Cardiac fibroblast (primary cell): ENCODE data around the gene IGHMBP2.

Experiments
- DNase-seq, 2 donors: peaks; one replicate each; pipeline versions ENCODE4 v3.0.0 to v3.0.0-alpha.2; 2010; ENCODE audit warnings: low read depth in 2 of 2
- H3K4me3 ChIP-seq, 2 donors: replicated peaks in 1 of 2; 1 replicate in 1 of 2; 2 replicates in 1 of 2; pipeline ENCODE4 v1.5.1; 2011; ENCODE audit warnings: low read depth in 2 of 2, low read length in 2 of 2, mild to moderate bottlenecking in 2 of 2, moderate library complexity in 1 of 2
- TF ChIP-seq, protein P1 (sequence below): IDR thresholded peaks from one replicate; pipeline ENCODE4 v1.5.1; 2011; ENCODE audit warnings: low read depth, mild to moderate bottlenecking, low read length, inconsistent platforms

IGHMBP2 gene

GRCh38 chr11:68942751-68943271, 39.1 kb downstream of the IGHMBP2 start:
- TF ChIP-seq, protein P1, sequence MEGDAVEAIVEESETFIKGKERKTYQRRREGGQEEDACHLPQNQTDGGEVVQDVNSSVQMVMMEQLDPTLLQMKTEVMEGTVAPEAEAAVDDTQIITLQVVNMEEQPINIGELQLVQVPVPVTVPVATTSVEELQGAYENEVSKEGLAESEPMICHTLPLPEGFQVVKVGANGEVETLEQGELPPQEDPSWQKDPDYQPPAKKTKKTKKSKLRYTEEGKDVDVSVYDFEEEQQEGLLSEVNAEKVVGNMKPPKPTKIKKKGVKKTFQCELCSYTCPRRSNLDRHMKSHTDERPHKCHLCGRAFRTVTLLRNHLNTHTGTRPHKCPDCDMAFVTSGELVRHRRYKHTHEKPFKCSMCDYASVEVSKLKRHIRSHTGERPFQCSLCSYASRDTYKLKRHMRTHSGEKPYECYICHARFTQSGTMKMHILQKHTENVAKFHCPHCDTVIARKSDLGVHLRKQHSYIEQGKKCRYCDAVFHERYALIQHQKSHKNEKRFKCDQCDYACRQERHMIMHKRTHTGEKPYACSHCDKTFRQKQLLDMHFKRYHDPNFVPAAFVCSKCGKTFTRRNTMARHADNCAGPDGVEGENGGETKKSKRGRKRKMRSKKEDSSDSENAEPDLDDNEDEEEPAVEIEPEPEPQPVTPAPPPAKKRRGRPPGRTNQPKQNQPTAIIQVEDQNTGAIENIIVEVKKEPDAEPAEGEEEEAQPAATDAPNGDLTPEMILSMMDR: no peak
- no peak overlapping the region for H3K4me3 ChIP-seq
- DNase-seq: peak in 1 of 2 donors; percentile 12

- TF ChIP-seq, protein P1: no peak
- peak; percentile 84 to 93 for DNase-seq
- no peak overlapping the region for H3K4me3 ChIP-seq
Measured at GRCh38 chr11:68946416-68947090, 42.9 kb downstream of the IGHMBP2 start.

DNA sequence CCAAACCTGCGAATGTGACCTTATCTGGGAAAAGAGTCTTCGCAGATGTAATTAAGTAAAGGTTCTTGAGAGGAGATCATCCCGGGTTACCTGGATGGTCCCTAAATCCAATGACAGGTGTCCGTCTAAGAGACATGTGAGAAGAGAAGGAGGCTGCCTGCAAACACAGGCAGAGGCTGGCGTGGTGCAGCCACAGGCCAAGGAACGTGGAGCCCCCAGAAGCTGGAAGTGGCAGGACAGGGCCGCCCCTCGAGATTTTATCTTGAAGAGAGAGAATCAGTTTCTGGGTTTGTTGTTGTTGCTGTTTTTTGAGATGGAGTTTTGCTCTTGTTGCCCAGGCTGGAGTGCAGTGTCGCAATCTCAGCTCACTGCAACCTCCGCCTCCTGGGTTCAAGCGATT, 43.5 kb downstream of the IGHMBP2 start:
- no peak overlapping the region for H3K4me3 ChIP-seq
- no peak for DNase-seq
- TF ChIP-seq, protein P1: no peak

DNA sequence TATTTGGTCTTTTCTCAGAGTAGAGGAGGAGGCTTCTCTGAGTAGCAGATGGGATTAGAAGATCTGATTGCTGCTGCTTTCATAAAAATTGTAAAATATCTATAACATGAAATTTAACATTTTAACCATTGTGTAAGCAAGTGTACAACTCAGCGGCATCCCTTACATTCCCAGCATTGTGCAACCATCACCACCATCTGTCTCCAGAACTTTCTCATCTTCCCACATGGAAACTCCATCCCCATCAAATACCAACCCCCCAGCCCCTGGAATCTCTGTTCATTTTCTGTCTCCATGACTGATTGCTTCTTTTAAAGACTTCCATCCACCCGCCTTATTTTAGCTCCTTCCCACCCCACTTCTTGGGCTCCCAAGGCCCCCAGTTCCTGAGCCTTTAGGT, 44.8 kb downstream of the IGHMBP2 start:
- TF ChIP-seq, protein P1: no peak
- no peak overlapping the region for H3K4me3 ChIP-seq
- DNase-seq: no peak

- TF ChIP-seq, protein P1: no peak
- no peak for DNase-seq
- H3K4me3 ChIP-seq: no peak overlapping the region
Measured at GRCh38 chr11:68948935-68949334, 45.2 kb downstream of the IGHMBP2 start.

GRCh38 chr11:68950270-68950669, 46.6 kb downstream of the IGHMBP2 start:
- peak; percentile 22 to 30 for DNase-seq
- TF ChIP-seq, protein P1: peak; percentile 57
- no peak overlapping the region for H3K4me3 ChIP-seq
